NCI-H1694 (cell line): ENCODE measurements around the gene COMMD3.
A peak's percentile ranks its signal among the peaks of the same experiment; 100 is the strongest.
"Not testable (repeated sequence)": the region's sequence is repeated elsewhere in the genome, so short reads cannot be mapped to it uniquely, and the experiment has no call there.

Experiments
- DNase-seq: peaks from one replicate; lab custom pipeline; 2025; lab: John Stamatoyannopoulos, UW

COMMD3 gene

GRCh38 chr10:22338931-22339330, 22.7 kb downstream of the COMMD3 start:
- no peak for DNase-seq

GRCh38 chr10:22339761-22340328, 23.7 kb downstream of the COMMD3 start:
- DNase-seq: no peak

DNA sequence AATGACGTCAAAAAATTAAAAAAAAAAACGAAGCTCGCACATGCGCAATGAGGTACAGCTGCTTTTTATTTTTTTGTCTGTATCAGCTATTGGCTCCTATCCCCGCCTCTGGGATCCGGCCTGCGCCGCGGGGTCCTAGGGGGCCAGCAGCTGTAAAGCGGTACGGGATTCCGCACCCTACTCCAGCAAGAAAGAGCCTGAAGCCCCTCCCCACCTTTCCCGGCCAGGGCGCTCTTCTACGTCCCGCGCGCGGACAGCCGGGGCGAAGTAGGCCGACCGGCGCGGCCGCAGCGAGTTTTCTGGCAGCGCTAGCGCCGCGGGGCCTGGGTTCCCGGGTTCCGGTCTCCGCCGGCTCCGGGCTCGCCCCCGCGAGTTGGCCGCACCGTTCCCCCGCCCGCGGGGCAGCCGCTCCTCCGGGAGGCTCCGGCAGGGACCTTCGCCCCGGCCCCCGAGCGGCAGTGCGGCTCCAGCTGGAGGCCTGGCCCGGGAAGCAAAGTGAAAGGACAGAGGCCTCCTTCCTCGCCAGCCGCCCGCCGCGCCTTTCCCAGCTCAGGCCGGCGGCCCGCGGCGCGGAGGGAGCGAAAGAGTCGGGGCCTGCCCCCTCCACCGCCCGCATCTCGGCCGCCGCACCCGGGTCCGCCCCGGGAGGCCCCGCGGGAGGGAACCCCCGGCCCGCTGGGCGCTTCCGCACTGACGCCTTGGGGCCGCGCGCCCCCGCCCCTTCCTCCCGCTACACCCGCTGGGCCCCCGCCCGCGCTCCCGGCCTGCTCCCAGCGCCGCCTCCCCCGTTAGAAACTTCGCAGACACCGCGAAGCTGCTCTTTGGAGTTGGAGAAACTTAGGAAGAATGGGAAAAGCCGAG, 24.4 kb downstream of the COMMD3 start:
- peak; percentile 72 for DNase-seq

DNA sequence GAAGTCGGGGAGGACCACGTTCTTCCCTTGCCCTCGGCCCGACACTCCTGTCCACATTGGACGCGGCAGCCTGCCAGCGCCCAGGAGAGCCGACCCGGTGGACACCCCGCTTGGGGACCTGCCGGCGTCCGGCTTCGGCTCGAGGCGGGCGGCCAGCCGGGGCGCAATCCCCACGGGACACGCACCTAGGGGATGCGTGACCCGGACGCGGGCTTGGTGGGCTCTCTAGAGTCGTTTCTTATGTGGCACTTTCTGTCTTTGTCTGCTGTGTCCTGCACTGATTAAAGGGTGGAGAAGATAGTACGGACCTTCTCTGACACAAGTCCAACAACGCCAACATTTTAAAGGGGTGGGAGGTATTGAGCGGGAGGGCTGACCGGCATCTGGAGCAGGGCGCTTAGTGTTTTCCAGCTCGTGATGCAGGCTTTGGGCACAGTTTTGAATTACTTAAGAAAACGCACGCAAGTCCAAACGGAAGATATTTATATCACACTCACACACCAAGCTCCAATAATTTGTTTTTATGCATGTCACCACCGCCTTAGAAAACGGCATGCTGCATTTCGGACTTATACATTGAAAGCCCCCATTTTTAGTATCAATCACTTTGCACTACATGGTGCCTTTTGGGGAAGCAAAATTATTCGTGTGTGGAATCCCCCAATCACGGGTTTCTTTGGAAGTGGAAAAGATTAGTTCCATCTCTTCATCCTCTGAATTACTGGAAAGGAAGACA, 25.2 kb downstream of the COMMD3 start:
- DNase-seq: no peak

DNA sequence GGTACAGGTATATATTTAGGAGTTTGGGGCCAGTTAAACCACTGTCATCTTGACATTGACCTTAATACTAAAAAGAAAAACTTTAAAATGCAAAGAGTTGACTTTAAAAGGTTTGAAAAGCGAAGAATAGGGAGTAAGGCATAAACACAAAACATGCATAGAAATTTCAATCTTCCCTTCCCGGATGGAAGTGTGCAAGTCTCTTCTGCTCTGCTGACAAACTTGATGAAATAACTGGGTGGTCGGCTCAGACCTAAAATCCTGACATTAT, 25.7 kb downstream of the COMMD3 start:
- DNase-seq: no peak

DNA sequence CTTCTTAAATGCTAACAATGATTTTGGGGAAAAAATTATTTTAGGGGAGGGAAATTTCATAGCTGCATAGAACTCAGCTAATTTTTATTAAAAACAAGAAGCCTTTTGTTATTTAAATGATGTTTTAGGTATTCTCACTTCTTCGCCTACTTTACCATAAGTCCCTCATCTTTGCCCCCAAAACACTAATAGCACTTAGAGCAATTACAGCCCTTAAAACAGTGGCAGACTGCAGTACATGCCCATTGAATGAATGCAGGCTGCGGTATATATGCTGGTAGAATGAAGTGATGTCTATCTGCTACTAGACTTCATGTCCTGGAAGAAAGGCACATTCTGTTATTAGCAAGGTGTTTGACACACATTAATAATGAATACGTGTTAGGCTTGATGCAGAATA, 26.2 kb downstream of the COMMD3 start:
- no peak for DNase-seq

DNA sequence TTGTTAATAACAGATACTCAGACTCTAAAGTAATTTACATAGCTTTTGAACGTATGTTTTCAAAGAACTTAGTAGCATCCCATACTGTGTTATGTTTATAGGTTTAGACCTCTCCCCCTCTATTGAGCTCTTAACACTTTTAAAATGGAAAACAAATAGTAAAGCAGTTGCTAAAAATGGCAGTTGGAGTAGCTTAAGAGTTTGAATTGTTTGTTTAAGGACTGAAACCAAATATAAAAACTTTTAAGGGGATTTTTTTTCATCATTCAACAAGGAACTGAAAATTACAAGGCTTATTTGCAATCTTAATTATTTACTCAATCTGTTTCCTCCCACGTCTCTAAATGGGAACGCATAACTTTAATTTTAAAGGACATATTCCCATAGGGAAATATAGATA, 27.5 kb downstream of the COMMD3 start:
- no peak for DNase-seq

DNA sequence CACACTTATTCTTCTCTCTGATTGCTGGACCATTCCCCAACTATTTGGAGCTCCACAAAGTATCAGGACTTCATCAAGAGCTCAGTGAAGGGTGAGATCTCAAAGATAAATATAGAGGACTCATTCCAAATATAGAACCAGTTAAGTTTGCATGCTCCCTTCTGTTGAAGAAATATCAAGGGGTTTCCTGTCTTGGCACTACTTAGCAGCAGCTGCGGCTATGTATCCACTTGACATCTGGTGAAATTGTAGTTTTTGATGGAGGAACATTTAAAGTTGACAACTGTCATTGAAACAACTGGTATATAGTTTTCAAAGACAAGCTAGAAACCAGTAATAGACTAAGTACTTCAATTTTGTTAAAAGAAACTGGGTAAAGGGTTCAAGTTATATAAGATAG, 28.1 kb downstream of the COMMD3 start:
- DNase-seq: no peak

DNA sequence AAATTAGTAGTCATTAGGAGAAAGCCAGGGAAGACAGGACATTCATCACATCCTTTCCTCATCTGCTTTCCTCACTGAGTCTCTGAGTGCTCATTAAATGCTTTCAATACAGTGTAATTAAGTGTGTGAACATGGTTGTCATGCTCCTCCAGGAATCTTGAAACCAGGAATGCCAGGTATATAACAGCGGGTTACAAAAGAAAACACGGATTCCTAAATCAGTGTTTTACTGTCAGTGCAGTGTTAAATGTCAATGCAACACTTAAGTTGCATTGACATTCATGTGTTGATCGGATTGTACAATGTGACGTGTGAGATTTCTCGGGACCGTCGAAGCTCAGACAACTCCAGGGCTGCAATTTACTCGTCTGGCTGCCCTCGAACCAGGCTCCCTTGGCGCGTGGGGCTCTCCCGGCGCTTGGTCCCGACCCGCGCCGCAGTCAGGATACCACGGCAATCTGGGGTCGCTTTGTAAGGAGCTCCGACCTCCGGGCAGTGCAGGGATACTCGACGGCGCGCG, 28.7 kb downstream of the COMMD3 start:
- no peak for DNase-seq

DNA sequence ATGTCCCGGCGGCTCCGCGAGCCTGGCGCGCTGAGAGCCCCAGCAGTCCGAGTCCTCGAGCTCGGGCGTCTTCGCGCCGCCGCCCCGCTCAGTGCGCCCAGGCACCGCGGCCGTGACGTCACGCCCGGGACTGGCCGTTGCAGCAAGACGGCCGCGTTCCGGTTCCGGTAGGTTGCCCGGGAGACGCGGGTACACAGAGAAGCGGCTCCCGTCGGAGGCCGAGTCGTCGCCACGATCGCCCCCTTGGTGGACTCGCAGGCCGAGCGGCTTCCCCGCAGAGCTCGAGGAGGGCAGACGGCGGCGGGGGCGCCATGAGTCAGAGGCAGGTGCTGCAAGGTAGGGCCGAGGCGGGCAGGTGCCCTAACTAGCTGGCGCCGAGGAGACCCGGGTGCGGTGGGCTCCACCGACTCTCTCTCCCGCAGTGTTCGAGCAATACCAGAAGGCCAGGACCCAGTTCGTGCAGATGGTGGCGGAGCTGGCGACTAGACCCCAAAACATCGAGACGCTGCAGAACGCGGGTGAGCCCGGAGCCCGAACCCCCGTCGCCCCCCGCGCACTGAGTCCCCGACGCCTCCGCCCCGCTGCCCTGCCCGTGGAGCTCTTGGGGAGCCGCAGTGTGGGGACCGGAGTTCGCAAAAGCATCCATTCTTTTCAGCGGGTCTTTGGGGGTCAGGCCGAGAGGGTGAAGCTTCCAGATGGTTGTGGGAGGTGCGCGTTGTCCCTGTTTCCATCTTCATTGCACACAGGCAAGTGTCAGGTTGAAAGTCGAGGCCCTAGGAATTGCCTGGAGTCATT, 29.3 kb downstream of the COMMD3 start, which contains the start of gene SPAG6:
SPAG6 (plus strand) TSS at position 196 of the 795 bp plus-strand sequence; CDS start at position 312, 116 bp downstream.
- no peak for DNase-seq

DNA sequence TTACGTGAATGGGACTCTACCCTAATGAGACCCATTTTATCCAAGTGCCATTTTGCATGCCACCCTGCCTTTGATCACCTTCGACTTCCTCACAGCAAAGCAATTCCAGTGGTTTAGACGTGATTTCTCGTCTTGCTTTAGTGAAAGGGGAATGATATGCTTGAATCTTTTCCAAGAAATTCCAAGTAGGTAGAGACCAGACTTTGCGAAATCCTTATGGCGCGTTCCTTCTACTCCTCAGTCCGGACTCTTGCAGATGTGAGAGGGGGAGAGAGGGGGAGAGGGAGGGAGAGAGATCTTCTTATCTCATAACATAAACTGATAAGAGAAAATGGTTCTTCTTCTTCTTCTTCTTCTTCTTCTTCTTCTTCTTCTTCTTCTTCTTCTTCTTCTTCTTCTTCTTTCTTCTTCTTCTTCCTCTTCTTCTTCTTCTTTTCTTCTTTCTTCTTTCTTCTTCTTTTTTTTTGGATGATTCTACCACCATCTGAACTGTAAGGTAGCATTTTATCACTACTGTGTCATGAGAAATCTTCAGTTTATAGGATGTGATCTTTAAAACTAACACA, 30.0 kb downstream of the COMMD3 start:
- no peak for DNase-seq

DNA sequence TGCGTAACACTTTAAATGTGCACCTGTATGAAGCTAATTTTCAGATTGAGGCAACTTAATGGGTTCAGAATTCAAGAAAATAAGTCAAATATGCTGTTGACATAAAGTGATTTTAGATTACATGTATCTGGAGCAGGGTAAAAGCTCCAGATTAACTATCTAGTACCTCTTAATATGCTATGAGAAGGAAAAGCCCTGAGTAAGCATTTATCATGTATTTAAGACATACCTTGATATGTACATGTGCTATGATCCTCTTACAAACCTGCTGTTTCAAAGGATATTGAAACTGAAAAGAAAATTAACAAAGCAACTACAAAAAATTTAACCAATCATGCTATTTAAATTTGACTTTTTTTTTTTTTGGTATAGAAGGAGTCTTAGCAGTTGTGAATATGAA, 33.6 kb downstream of the COMMD3 start:
- DNase-seq: no peak

DNA sequence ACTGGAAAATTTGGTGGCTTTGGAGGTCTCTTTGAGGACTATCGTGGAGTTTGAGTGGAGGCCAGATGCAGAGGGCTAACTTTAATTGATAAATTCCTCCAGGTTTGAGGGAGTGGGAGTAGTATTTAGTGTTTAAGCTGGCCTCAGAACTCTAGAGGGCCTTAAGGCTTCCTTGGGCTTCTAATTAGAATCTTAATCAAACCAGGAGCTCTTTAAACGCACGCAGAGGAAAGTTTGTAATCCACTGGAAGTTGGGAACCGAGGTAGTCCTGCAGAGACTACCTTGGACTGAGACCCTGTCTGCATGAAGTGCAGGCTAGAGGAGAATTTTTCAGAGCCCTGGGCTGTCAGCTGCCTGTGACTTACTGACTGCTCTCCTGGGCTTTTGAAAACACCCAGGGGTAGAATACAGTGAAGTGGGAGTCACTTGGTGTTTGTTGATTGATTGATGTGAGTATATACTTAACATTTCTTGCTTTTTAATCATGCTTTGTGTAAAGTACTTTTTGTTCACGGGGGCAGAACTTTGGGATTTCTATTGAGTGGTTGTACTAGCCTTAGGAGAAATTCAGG, 35.0 kb downstream of the COMMD3 start:
- DNase-seq: no peak

DNA sequence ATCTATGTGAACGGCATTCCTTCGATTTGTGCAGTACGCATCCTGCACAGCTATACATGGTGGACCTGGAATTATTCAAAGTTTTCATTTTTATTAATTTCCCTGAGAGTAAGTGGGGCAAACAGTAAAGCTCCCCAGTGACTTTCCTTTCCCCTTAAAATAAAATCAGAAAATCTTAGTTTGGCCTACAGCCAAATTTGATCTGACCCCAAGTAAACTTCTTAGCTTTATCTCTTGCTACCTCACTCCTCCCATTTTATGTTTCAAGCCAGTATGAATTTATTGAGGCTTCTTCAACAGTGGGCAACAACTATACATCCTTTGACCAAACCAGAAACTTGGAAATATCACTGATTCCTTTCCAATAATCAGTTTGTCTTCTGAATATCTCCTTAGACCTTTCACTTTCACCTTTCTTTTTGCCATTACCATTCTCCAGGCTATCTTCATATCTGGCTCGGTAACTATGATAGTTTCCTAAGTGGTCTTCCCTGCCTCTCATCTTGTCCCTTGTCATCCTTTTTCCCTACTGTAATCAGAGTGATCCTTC, 40.2 kb downstream of the COMMD3 start:
- DNase-seq: no peak

GRCh38 chr10:22357770-22358169, 41.6 kb downstream of the COMMD3 start:
- not testable (repeated sequence) for DNase-seq

- no peak for DNase-seq
These were observed 47.1 kb downstream of the COMMD3 start for GRCh38 chr10:22363305-22363704.

DNA sequence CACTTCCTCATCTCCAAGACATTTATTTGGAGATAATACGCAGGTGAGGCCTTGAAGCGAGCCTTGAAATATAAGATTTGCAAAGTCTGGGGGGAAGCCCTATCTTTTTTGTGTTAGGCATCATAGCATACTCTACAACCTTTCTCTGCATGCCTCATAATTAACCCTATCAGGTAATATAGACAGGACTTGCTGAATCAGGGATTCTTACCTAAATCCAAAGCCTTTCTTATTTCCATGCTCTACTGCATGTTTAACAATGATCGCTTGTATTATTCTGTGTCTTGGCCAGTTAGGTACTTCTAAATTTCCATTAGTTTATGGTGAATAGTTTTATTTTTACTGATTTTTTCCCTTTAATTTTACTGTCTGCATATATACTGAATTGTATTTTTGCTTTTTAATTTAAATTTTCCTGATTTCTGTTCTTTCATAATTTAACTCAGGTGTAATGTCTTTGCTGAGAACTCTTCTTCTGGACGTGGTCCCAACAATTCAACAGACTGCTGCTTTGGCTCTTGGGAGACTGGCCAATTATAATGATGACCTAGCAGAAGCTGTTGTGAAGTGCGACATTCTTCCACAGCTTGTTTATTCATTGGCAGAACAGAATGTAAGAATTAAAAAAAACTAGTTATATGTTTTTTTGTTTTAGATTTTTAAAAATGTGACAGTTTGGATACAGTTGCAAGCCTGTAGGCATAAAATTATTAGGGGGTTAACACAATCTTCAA, 48.4 kb downstream of the COMMD3 start:
- DNase-seq: no peak

DNA sequence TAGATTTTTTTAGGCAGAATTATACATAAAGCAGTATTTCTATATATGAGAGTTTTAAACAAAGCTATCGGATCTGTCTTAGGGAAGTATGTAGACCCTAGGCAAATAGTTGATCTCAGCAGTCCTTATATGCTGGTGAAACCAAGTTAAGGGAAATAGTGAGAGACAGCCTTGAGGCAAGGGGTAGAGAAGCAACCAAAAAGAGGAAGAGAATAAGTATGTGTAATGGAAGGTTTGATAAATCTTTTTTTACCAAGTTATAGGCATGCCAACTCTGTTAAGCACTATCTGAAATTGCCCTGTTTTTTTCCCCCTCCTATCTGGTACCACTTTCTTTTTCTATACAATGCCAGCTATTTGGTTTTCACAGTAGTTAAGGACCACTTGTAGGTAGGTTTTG, 49.0 kb downstream of the COMMD3 start:
- DNase-seq: no peak

DNA sequence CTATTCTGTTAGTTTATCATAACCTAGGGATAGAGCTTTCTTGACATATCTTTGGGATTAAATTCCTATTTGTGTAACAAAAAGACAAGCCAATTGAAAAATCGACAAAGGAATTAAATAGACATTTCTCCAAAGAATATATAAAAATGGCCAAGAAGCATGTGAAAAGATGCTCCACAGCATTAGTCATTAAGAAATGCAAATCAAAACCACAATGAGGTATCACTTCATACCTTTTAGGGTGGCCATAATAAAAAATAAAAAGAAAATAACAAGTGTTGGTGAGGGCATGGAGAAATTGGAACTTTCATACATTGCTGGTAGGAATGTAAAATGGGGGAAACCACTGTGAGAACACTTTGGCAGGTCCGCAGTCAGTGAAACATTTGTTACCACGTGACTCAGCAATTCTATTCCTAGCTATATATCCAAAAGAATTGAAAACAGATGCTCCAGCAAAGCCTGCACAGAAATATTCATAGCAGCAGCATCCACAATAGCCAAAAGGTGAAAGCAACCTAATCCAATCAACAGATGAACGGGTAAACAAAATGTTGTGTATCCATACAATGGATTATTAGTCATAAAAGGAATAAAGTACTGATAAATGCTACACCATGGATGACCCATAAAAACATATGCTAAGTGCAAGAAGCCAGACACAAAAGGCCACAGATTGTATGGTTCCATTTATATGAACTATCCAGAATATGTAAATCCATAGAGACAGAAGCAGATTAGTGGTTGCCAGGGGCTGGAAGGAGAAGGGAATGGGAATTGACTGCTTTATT, 49.7 kb downstream of the COMMD3 start:
- no peak for DNase-seq

GRCh38 chr10:22366435-22366703, 50.2 kb downstream of the COMMD3 start:
- DNase-seq: no peak
